ENCODE measurements around the gene RPL31.
"Not testable (repeated sequence)": the region's sequence is repeated elsewhere in the genome, so short reads cannot be mapped to it uniquely, and the experiment has no call there.

The RPL31 gene

DNA sequence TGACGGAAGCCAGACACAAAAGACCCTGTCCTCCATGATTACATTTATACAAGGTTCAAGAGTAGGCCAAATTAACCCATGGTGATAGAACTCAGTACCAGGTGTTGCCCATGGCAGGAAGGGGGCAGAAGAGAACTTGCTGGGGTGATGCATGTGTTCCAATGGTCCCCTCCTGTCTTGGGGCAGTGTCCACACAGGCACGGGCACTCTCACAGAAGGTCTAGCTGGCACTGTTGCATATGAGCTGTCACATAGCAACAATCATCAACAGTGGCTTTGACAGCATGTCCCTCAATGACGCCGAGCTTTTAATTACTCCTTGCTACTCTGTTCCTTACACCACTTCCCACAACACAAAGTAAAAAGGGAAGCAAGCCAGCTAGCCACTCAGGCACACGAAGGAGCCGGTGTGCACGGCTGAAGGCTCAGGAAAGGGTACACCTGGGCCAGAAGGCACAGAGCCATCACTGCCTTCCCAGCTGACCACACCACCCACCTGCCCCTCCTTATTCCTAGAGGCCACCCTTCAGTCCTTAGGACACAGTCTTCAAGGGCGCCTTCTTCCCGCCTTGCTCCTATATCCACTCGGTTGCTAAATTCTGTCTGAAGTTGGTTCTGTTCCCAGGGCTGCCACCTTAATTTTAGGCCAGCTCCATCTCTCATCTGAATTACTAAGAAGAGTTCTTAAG lies 28.9 kb downstream of the RPL31 start:
- DNase-seq, result no peak

DNA sequence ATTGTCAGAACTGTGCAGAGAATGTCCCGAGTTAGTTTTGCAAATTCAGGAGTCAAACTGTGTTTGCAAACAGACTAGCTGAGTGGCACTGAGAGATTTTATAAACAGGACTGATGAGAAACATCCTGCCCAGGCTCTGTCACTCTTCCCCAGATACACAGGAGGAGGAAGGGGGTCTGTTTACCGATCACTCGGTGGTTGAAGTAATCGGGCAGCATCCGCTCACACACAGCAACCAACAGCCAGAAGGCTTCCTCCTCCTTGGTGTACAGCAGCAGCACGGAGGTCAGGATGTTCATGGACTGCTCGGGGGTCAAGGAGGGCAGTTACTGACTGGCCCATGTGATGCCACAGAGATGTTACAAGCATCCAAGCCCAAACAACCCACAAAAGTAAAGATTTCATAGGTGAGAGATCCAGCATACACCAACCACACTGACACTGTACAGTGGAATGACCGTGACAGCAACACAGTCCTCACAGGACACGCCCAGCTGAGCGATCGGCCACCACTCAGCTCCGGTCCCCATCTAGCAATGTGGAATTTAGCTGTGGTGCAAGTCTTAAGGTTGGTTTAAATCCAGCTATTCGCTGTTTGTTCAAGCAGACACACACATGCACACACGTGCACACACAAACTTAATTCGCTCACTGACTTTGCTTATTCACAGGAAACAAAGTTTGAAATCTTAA lies 30.1 kb downstream of the RPL31 start:
- no peak for DNase-seq

DNA sequence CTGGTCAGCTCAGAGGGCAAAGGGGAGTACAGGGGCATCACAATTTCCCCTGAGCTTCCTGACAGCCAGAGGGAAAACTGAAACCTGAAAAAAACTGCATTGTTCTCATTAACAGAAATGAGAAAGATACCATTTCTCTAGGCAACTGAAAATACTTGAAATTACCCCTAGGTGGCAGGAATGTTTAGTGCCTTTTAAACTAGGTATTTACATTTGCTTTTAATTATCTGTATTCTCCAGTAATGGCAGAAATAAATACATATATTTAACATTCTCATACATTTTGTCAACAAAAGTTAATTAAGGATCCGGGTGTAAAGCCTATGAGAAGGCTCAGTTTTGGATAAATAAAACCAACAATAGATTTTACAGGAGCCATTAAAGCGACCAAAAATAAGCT lies 34.5 kb downstream of the RPL31 start:
- DNase-seq, result no peak

DNA sequence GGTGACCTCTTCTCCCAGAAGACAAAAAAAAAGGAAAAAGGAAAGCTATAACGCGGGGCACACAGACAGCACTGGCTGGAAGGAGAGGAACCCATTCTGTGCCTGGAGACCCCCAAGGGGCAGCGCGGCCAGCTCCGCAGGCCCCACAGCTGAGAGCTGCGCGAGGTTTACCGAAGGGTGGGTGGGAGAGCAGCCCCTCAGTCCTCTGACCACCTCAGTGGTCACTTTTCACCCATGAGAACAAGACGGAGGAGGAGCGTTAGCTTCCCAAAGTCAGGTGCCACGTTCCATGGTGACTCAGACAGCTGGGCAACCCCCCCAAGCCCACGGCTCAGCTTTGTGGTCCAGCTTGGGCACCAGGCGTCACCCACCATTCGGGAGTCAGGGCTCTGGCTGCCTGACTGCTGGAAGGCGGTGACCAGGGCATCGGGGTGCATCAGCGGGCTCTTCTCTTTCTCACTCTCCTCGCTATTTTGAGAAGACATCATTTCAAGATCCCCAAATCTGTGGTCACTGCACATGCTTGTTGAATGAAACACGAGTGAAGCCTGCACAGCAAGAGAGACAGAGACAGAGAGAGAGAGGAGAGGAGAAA lies 35.2 kb downstream of the RPL31 start:
- no peak for DNase-seq

DNA sequence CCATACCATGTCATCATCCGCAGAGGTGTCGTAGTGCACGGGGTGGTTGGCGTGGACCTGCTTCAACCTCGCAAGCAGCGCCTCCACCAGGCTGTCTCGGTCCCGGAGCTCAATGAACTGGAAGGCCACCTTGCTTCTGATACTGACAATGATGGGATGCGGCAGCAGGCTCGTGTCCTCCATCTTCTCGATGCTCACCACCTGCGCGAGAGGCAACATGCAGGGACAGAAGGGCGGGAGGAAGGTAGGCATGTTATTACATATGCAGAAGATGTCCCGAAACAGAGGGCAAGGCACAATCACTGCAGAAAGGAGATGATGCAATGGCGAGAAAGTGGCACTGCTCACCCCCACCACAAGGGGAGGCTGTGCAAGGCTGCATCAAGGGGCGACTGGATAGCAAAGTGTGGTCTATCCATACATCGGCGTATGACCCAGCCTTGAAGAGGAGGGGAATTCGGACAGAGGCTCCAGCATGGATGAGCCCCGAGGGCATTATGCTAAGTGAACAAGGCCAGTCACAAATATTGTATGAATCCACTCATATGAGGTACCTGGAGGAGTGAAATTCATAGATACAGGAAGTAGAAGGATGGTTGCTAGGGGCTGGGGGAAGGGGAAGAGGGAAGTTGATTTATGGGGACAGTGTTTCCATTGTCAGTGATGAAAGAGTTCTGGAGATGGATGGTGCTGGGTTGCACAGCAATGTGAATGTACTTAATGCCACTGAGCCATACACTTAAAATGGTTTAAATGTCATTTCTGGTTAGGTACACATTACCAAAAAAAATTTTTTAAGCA lies 36.6 kb downstream of the RPL31 start:
- no peak for DNase-seq

DNA sequence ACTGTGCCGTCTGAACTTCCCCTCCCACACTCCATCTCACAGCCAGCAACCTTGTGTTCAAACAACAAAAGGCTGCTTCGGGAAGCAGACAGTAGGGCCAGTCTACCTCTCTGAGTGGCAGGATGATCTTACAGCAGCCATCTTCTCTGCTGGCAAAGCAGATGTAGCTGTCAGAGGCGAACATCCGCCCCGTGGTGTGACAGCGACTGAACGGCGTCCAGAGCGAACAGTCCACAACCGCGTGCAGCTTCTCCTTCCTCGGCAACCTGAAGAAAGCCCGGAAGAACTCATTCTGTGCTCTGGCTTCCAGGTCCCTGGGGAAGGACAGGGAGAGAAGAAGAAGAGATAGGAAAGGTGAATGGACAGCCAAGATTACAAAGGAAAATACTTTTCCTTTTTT lies 38.0 kb downstream of the RPL31 start:
- no peak for DNase-seq

DNA sequence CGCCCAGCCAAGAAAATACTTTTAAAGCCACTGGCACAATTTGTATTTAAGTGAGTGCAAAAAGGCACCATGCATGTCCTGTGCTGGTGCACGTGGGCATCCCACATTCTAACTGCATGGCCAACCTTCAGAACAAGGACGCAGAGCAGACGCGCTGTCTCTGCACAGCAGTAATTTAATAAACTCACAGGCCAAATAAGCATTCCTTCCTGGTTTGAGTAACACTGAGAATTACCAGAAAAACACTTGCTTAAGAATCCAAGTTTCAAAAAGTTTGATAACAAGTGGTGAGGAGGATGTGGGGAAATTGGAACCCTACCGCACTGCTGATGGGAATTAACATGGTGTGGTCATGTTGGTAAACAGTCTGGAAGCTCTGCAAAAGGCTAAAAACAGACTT lies 38.7 kb downstream of the RPL31 start:
- DNase-seq, result no peak

DNA sequence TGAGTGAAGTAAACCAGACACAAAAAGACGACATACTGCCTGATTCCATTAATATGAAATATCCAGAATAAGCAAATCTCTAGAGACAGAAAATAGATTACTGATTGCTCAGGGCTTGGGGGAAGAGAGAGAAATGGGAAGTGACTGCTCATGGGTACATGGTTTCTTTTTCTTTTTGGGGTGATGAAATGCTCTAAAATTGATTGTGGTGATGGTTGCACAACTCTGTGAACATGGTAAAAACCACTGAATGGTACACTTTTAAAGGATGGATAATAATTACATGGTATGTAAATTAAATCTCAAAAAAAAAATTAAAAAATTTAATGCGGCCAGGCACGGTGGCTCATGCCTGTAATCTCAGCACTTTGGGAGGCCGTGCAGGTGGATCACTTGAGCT lies 39.3 kb downstream of the RPL31 start:
- no peak for DNase-seq

DNA sequence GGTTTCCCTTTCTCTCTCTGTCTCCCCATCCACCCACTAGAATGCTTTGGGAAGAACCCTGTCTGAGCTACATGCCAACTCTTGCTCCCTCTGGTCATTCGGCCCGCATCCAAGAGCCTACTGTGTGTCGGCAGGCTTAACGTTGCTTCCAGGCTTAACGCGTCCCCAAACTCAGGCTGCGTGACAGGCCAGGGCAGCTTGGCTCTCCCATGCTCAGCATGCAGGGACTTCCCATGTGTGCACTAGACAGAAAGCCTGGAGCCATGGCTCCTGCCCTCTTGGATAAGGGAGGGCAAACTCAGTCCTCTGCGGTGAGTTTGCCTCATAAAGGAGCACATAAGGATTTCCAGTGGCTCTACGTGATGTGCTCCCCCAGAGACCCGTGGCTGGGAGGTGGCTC lies 43.2 kb downstream of the RPL31 start:
- no peak for DNase-seq

DNA sequence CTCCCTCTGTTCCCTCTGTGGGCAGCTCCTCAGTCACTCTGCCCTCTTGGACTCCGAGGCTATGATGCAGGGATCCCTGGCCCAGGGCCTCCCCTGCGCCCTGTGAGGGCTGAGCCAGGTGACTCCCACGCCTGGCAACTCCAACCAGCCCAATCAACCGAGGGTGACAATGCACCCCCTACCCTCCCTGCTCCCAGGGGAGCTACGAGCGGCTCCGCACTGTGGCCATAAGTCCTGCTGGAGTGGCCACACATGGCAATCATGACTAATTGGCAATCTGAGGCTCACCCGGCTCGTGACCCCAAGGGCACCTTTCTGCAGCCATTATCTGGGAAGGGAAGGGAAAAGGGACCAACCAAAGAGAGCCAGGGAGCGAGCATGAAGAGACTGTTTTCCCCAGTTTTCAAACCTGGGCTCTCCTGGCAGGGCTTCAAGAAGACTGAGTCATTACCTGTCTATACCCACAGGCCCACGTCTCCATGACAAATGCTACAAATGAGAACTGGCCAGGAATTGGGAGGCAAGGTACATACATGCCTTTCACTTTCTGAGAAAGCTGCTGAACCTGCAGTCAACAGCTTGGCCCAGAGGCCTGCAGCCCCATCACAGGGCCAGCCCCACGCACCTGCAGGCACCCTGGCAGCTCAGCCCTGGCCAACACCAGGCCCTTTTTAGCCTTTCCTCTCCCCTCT lies 45.1 kb downstream of the RPL31 start:
- no peak for DNase-seq

DNA sequence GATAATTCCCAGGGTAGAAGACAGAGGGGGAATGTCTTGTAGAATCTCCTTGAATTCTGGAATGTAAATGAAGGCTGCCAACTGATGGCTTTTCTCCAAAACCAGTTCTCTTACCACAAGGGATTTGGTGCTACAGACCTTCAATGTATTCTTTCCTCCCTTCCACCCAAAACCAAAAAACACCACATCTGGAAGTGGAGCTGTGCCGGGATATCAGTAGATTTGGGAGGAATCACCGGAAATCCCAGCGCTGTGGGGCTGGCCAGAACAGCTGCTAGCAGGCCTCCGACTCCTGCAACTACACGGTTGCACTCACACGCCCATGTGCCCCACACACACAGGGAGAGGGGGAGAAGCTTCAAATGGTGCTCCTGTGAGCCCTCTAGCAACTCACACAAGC lies 45.7 kb downstream of the RPL31 start:
- DNase-seq, result no peak

DNA sequence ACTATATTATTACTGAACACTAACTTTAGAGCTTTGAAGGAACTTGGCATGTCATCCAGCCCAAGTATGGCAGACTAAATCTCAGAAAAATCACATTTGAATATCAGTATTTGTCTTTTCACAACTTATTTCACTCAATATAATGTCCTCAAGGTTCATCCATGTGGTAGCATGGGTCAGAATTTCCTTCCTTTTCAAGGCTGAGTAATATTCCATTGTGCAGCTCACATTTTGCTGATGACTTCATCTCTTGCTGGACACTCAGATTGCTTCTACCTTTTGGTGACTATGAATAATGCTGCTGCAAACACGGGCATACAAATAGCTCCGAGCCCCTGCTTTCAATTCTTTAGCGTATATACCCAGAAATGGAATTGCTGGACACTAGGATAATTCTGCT lies 46.7 kb downstream of the RPL31 start:
- no peak for DNase-seq

DNA sequence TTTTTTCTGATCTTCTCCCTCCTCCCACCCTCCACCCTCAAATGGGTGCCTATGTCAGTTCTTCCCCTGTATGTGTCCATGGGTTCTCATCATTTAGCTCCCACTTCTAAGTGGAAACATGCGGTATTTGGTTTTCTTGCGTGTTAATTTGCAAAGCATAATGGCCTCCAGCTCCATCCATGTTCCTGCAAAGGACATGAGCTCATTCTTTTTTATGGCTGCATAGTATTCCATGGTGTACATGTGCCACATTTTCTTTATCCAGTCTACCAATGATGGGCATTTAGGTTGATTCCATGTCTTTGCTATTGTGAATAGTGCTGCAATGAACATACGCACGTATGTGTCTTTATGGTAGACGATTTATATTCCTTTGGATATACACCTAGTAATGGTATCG lies 48.8 kb downstream of the RPL31 start:
- not testable (repeated sequence) for DNase-seq

DNA sequence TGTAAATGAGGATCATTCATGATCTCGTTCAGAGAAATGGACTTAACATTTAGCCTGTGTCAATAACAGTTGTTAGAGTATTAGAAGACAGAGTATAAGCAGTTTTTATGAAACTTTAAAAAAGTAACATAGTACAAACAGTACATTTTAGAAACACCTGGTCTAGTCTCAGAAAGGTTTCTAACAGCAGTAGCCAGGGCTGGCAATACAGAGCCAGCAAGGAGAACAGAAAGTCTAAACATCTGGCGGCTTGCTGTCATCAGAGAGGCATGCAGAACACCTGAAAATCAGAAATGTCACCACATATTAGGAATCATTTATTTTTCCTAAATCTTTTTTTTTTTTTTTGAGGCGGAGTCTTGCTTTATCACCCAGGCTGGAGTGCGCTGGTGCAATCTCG lies 50.1 kb downstream of the RPL31 start:
- DNase-seq, result no peak

DNA sequence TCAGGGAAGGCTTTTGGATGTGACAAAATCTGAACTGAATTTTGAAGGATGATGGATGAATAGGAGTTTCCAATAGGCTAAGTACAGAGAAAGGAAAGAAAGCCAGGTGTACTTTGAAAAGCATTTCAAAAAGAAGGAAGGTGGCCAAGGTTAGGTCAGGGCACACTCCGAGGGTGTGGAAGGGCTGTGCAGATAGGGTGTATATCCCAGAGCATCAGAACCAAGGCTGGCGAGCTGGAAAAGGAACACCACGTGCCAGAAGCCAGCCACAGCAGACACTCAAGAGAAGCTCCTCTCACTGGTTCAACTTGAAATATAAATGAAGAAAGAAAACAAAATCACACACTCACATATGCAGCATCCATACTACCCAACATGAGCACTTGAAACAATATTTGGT lies 51.0 kb downstream of the RPL31 start:
- DNase-seq, result no peak

All from NCI-H2029 treated with DMSO at 0.1 percent for 48 hours (cell line).